ENCODE data around the gene ASIC1. TPM values are rescaled to one million over a fixed set of nuclear protein-coding genes. Genes with fewer than 3 reads are reported as not detected.

ASIC1 gene
- total RNA-seq, 2 experiments from 2014 or later = 0.59 TPM; not detected in 1

DNA sequence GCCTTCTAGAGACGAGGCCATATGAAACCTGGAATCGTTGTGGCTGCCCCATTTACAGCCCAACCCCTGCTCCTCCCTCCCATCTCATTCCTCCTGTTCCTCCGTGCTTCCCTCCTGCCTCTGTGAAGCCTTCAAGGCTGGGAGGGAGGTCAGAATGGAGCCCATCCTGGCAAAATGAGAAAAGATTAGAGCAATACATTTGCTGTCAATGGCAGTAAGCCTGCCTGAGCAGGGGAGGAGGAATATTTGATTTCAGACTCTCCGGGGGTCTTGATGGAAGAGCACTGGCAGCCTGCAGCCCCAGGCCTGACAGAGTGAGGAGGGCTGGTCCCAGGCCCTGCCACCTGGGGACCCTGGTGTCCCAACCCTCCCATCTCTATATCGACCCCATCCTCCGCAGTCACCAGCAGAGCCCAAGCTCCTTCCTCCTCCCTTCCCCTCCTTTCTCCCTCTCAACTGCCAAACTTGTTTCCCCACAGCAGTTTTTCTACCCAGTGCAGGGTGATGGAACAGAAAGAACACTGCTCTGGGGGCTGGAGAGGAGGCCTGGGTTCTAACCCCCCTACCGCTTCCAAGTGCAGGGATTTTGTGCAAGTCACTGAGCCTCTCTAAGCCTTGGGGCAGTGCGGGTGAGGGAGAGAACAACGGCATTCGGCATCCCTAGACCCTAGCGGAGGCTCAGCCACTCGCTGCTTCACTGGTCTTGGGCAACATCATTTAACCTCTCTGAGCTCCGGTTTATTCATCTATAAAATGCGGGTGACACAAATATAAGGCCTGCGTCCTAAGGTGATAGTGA is 16.1 kb upstream of the ASIC1 start:
- CTCF ChIA-PET (ENCODE audit: unreplicated experiment) = no interaction called here
- no peak overlapping the region for H2AFZ ChIP-seq (ENCODE audit: low read length)
- DNase-seq (ENCODE audit: low spot score) = no peak
- H3K27ac ChIP-seq (ENCODE audit: low read depth, low read length, poor library complexity, severe bottlenecking) = no peak overlapping the region
- no peaks in the 10 kb centered on the region for H3K79me2 ChIP-seq (ENCODE audit: insufficient read depth, low read depth, low read length)
- TF ChIP-seq, protein P1, sequence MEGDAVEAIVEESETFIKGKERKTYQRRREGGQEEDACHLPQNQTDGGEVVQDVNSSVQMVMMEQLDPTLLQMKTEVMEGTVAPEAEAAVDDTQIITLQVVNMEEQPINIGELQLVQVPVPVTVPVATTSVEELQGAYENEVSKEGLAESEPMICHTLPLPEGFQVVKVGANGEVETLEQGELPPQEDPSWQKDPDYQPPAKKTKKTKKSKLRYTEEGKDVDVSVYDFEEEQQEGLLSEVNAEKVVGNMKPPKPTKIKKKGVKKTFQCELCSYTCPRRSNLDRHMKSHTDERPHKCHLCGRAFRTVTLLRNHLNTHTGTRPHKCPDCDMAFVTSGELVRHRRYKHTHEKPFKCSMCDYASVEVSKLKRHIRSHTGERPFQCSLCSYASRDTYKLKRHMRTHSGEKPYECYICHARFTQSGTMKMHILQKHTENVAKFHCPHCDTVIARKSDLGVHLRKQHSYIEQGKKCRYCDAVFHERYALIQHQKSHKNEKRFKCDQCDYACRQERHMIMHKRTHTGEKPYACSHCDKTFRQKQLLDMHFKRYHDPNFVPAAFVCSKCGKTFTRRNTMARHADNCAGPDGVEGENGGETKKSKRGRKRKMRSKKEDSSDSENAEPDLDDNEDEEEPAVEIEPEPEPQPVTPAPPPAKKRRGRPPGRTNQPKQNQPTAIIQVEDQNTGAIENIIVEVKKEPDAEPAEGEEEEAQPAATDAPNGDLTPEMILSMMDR (conservative IDR thresholded peaks at IDR 0.05; ENCODE audit: low read length) = no peak
- TF ChIP-seq EZH2phosphoT487 (IDR thresholded peaks at IDR 0.05; ENCODE audit: borderline replicate concordance, low read depth, low read length) = no peak
- H3K4me1 ChIP-seq (ENCODE audit: insufficient read depth, low read length, poor library complexity, severe bottlenecking) = no peaks in the 10 kb centered on the region
- no peaks in the 10 kb centered on the region for H3K36me3 ChIP-seq (ENCODE audit: insufficient read depth, low read length)
- no peaks in the 10 kb centered on the region for H4K20me1 ChIP-seq (ENCODE audit: insufficient read depth, low read length)
- H3K4me3 ChIP-seq (ENCODE audit: low read depth, low read length, poor library complexity, severe bottlenecking) = no peak overlapping the region
- H3K9me2 ChIP-seq (ENCODE audit: insufficient read depth, low read length) = no peaks in the 10 kb centered on the region
- no peaks in the 10 kb centered on the region for H3K9me3 ChIP-seq (ENCODE audit: low read length)
- intact Hi-C loops (cut with micrococcal nuclease; ENCODE audit: unreplicated experiment) = no loop called here
- no TSS peak for BruUV-seq (replicated peaks)
- no peak overlapping the region for H3K4me2 ChIP-seq (ENCODE audit: low read length)
- POLR2A ChIA-PET = no interaction called here

DNA sequence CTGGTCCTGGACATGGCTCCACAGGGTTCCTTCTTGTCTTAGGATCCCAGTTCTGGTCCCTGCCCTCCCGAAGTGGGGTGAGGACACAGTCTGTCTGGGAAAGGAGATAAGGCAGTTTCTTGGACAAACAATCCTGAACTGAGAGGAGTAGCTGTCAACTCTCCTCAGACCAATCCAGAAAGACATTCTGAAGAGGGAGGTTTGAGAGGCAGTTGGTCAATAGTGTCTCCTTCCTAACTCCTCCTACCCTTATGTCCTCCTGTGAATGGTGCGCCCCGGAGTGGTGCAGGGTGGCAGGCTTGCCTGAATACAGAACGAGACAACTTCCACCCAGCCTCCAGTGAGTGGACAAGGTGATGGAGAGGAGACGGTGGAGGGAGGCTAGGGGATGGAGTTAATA is 15.4 kb upstream of the ASIC1 start:
- no peak for DNase-seq (ENCODE audit: low spot score)
- H3K36me3 ChIP-seq (ENCODE audit: insufficient read depth, low read length) = no peaks in the 10 kb centered on the region
- ChIA-PET POLR2A (no interaction called here), CTCF (ENCODE audit: unreplicated experiment) (no interaction called here)
- no peaks in the 10 kb centered on the region for H3K9me3 ChIP-seq (ENCODE audit: low read length)
- H3K4me3 ChIP-seq (ENCODE audit: low read depth, low read length, poor library complexity, severe bottlenecking) = no peak overlapping the region
- BruUV-seq (replicated peaks) = no TSS peak
- no peaks in the 10 kb centered on the region for H3K9me2 ChIP-seq (ENCODE audit: insufficient read depth, low read length)
- H2AFZ ChIP-seq (ENCODE audit: low read length) = no peak overlapping the region
- H3K4me1 ChIP-seq (ENCODE audit: insufficient read depth, low read length, poor library complexity, severe bottlenecking) = peaks cover 6% of the 10 kb centered on the region
- H3K4me2 ChIP-seq (ENCODE audit: low read length) = no peak overlapping the region
- intact Hi-C loops (cut with micrococcal nuclease; ENCODE audit: unreplicated experiment) = no loop called here
- no peaks in the 10 kb centered on the region for H4K20me1 ChIP-seq (ENCODE audit: insufficient read depth, low read length)
- no peak for TF ChIP-seq EZH2phosphoT487 (IDR thresholded peaks at IDR 0.05; ENCODE audit: borderline replicate concordance, low read depth, low read length)
- TF ChIP-seq, protein P1 (conservative IDR thresholded peaks at IDR 0.05; ENCODE audit: low read length) = no peak
- no peaks in the 10 kb centered on the region for H3K79me2 ChIP-seq (ENCODE audit: insufficient read depth, low read depth, low read length)
- H3K27ac ChIP-seq (ENCODE audit: low read depth, low read length, poor library complexity, severe bottlenecking) = no peak overlapping the region

DNA sequence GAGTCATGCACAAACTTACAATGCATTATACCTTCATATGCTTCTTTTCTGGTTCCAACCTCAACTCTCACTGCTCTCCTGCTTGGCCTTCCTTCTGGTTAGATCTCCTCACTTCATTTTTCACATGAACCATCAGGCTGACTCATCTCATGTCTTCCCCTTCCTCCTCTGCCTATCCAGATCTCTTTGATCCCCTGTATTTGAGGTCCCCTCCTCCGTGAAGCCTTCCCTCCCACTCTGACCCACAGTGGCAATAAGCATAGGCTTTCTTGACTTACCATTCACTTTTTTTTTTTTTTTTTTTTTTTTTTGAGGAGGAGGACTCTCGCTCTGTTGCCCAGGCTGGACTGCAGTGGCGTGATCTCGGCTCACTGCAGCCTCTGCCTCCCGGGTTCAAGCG is 14.7 kb upstream of the ASIC1 start:
- H3K79me2 ChIP-seq (ENCODE audit: insufficient read depth, low read depth, low read length) = no peaks in the 10 kb centered on the region
- no peaks in the 10 kb centered on the region for H3K9me2 ChIP-seq (ENCODE audit: insufficient read depth, low read length)
- H3K27ac ChIP-seq (ENCODE audit: low read depth, low read length, poor library complexity, severe bottlenecking) = no peak overlapping the region
- no peak overlapping the region for H2AFZ ChIP-seq (ENCODE audit: low read length)
- no peak overlapping the region for H3K4me3 ChIP-seq (ENCODE audit: low read depth, low read length, poor library complexity, severe bottlenecking)
- no peaks in the 10 kb centered on the region for H4K20me1 ChIP-seq (ENCODE audit: insufficient read depth, low read length)
- CTCF ChIA-PET (ENCODE audit: unreplicated experiment) = no interaction called here
- no peaks in the 10 kb centered on the region for H3K36me3 ChIP-seq (ENCODE audit: insufficient read depth, low read length)
- no peaks in the 10 kb centered on the region for H3K9me3 ChIP-seq (ENCODE audit: low read length)
- H3K4me1 ChIP-seq (ENCODE audit: insufficient read depth, low read length, poor library complexity, severe bottlenecking) = peaks cover 13% of the 10 kb centered on the region
- no TSS peak for BruUV-seq (replicated peaks)
- POLR2A ChIA-PET = interaction anchor here (1.0 kb wide), 1 partner anchor 27 kb away, joined by 3 read pairs; no protein-coding TSS in a partner anchor
- no peak for DNase-seq (ENCODE audit: low spot score)
- no peak overlapping the region for H3K4me2 ChIP-seq (ENCODE audit: low read length)
- TF ChIP-seq, protein P1 (conservative IDR thresholded peaks at IDR 0.05; ENCODE audit: low read length) = no peak
- no peak for TF ChIP-seq EZH2phosphoT487 (IDR thresholded peaks at IDR 0.05; ENCODE audit: borderline replicate concordance, low read depth, low read length)
- intact Hi-C loops (cut with micrococcal nuclease; ENCODE audit: unreplicated experiment) = no loop called here

All from OCI-LY7 (cell line).